GM18858 (cell line): Measurements from ENCODE around the gene CLEC1A.

Experiments
- ATAC-seq: cut with Tn5 transposase; IDR thresholded peaks from one replicate; pipeline ENCODE4 v1.9.1; 2021; ENCODE audit not compliant: unreplicated experiment

CLEC1A gene

DNA sequence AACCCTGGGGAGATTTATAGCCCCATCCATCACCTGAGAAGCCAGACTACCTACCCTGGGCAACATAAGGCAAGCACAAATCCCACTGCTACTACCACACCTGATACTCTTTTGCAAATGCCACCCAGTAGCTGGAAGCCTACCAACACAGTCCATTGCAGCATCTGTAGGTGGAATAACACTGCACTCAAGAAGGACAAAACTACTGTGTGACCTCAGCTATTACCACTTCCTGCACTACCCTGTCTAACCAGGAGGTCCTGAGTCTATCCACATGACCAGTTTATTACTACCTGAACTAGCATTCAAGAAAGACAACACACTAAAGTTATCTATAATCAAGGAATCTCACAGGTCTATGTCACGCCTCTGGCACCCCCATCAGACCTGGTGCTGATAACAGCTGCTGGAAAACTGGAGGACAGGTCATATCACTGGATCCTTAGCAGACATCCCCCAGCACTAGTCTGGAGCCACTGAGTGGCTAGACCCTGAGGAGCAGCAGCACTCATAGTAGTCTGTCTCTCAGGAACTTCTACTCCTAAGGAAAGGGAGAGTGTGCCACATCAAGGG lies 2.9 kb upstream of the CLEC1A start:
- ATAC-seq: no peak

DNA sequence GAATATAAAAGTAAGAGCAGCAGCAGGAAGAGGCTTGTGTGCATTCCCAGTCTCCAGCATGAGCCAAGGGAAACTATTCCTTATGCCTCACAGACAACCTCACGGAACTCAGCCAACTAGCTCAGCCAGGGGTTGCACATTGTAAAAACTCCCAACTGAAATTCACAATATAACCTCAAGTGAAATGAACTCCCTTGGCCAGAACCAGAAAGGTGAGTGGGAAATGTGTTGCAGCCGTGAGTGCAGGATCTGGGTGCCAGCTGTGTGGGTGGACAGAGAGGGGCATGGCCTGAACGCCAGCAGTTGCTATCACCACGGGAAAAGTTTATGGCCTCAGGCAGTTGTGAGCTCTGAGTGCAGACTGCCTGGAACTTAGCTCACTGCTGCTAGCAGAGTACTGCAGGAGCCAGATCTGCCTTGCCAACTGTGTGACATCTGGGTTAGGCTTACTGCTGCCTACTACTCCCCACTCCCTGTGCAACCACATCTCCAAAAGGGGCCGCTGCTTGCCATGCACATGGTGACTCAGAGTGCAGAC lies 2.3 kb upstream of the CLEC1A start:
- no peak for ATAC-seq

DNA sequence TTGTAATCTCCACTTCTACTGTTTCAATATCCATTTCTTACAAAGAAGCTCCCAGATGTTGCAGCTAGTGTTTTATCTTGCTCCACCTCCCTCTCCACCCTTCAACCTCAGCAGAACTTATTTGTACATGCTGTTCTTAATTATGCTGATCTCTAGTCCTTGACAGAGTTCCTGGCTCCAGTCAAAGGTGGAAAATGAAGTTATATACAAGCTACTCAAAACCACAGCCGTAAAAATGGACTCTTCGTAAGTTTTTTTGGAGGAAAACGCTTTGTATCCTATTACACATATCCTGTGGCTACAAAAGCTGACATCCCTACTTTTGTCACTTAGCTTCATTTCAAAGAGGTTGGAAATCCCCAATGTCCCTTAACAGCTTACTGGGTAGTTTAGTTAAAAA lies 1.3 kb downstream of the CLEC1A start:
- ATAC-seq: no peak

DNA sequence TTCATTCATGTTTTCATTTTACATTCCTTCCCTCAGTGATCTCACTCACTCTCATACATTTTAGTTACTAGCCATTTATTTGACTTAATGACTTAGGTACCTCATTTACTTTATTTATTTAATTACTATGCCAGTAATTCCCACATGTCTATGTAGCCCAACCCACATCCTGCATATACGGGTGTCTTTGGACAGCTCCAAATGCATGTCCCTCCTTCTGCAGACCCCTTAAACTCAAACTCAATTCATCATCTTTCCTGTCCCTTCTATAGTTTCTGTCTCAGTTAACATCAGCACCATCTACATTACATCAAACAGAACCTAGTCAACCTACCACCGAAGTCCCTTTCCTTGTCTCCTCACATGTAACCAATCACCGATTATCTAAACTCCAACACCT lies 2.8 kb downstream of the CLEC1A start:
- ATAC-seq: no peak

DNA sequence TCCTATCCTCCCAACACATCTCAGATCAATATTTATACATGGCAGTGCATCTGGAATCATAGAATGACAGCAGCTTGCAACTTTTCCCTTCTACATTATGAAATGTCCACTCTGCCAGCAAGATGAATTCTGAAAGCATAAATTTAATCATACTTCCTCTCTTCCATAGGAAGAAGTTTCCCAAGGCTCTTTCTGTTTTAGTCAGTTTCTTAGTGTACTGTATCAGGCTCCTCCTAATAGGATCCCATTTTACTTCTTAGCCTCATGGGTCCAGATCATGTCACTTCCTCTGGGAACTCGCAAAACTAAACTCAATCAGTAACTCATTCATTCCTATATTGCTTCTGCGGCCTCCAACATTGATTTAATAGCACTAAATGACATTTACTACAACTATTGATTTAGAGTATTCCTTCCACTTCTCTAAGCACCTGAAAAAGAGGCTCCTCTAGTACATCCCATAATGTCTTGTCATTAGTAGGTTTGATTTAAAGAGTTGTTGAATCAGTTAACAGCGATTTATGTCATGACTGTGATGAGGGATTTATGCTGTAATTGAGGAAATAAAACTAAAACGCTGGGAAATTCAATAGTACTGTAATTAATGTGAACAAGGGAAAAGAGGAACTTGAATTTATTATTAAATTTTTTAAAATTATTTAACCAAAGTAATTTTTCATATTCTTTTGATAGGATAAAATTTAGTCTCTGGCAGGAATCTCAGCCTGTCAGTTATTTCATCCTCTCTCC lies 4.0 kb downstream of the CLEC1A start:
- no peak for ATAC-seq

DNA sequence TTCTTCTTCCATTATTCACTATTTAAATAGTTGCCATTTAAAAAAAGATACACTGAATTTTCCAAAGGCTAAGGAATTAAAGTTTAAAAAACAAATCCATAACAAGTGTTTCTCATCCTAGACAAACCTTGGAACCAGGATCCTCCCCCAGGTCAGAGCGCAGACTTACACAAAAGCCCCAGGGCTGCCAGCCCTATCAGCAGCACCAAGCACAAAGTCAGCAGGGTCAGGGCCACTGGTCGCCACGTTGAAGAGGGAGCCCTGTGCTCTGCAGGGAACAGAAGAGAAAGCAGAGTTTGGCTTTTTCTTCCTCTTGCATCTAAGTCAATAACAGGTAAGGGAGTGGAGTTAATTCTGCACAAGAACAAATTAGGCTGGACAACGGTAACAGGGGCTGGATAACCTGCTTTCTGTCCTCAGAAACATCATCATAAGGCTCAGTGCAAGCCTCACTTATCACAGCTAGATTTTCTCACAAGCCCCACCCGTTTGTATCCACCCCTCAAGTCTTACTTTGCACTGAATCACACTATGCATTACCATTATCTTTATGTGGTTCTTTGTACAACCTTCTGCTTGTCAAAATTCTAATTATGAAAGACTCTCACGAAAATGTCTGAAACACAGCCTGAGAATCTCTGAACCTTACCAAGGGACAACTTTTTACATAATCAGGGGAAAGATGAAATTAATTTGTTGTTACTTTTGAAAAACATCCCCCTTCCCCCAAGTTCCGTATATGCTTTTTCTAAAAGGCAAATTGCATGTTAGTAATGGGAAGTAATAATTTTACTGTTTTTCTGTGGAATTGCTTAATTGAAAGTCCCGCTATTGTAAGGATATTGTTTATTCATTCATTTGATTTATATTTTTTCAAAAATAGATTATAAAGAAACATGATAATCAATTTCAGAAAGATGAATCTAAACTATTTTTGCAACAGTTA lies 9.6 kb downstream of the CLEC1A start:
- no peak for ATAC-seq

DNA sequence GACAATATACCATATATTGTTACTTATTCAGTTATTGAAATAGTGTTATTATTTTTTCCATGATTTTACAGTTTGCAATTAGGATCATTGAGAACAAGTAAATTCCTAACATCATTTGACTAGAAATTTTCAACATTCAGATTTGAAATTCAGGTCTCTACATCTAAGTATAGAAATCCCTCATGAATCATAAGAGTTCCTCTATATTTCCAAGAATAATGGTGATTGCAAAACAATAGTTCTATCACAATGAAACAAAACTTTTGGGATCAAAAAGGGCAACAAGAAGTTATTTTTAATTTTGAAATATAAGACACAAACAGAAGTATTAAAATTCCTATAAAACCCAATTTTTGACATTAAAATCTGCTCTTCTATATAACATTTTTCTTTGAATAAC lies 10.8 kb downstream of the CLEC1A start:
- ATAC-seq: no peak

DNA sequence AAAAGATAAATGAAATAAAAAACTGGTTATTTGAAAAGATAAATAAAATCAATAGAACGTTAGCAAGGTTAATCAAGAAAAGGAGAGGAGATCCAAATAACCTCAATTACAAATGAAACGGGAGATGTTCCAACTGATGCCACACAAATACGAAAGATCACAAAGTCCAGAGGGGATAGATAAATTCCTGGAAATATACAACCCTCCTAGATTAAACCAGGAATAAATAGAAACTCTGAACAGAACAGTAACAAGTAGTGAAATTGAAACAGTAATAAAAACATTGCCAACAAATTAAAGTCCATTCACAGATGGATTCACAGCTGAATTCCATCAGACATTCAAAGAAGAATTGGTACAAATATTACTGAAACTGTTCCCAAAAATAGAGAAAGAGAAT lies 12.4 kb downstream of the CLEC1A start:
- ATAC-seq: no peak

DNA sequence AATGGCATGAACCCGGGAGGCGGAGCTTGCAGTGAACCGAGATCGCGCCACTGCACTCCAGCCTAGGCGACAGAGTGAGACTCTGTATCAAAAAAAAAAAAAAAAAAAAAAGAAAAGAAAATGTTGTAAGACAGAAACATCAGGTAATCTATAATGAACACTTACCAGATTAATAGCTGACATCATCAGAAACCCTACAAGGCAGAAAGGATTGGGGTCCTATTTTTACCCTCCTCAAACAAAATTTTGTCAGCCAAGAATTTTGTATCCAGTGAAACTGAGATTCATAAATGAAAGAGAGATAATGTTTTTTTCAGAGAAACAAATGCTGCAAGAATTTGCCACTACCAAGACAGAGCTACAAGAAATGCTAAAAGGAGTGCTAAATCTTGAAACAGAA lies 14.1 kb downstream of the CLEC1A start:
- ATAC-seq: no peak

DNA sequence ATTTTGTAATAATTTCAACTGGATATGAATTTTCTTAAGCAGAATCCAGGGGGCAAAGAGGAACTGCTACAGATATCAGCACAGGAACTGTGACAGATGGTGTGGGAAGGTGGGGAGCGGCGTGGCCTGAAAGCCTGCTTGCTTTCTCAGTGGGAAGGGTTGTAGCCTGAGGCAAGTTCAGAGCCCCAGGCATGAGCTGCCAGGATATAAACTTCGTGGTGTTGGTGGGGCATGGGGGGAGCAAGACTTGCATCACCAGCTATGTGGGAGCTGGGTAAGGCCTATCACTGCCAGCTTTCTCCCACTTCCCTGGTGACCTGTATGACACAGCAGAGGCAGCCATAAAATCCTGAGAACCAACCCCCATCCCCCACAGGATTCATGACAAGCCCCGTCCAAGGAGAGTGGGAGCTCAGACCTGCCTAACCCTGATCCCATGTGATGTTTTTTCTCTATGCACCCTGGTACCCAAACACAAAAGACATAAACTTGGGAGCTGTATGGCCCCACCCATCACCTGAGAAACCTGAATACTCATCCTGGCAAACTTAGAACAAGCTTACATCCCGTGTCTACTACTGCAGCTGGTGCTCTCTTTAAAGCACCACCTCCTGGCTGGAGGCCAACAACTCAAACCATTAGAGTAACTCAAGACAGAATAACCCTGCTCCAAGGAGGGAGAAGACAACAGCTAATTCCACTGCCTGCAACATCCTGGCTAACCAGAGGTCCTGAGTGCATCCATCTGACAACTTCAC lies 16.5 kb downstream of the CLEC1A start:
- no peak for ATAC-seq

DNA sequence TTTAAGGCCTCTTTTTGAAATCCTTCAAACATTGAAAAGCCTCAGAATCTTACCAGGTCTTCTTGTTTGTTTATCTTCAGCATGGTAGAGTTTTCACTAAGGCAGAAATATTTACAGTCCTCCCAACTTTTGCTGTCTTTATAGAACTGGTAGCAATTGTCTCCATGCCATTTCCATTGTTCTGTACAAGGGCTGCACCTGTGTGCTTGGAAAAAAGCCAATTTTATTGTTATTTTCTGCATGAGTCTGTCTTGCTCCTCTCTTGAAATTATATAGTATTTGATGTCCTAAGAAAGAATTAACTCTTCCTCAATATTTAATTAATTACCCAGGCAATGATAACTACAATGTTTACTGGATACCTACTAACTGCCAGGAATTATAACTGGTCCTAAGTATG lies 23.3 kb downstream of the CLEC1A start:
- ATAC-seq: no peak

DNA sequence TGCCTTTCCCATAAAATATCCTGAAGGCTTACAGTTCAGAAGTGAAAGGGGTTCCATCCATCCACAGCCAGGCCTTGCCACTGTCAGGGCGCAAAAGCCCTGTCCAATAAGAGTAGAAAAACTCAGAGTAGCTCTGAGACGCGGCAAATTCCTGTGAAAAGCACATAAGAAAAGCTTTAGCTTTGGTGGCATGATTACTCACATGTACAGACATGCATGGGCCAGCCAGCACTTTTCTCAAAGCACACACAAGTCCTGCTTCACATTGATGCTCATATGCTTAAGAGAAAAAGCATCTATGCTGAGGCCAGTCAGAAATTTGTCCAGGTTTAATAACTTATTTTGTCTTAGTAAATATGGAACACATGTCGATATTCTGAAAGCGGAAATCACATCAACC lies 25.5 kb downstream of the CLEC1A start:
- ATAC-seq: no peak

DNA sequence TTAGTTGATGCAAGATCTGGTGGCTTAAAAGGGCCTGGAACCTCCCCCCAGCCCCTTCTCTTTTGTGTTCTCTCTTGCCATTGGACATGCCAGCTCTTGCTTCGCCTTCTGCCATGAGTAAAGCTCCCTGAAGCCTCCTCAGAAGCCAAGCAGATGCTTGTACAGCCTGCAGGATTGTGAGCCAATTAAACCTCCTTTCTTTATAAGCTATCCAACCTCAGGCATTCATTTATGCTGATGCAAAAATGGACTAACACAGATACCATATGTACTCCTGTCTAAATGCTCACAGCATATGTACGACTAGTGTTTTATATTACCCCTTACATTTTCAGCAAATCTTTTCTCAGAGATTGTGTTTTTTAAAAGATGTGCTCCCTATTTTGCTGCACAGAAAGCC lies 26.7 kb downstream of the CLEC1A start:
- ATAC-seq: no peak

DNA sequence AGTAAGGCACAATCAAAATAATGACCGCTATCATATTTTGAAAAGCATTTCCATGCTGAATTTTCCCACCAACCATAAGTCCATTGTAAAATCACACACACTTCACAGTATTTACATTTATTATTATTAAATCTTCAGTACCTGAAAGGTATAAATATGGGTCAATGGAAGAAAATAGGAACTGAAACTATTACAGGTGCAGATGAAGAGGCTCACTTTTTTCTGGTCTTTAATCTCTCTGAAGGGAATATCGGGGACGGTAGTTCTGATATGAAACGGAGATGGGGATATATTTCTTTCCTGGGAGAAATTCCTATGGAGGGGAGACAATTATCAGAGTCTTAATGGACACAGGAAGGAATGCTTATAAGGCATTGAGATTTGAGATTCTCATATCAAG lies 28.4 kb downstream of the CLEC1A start:
- ATAC-seq: no peak

DNA sequence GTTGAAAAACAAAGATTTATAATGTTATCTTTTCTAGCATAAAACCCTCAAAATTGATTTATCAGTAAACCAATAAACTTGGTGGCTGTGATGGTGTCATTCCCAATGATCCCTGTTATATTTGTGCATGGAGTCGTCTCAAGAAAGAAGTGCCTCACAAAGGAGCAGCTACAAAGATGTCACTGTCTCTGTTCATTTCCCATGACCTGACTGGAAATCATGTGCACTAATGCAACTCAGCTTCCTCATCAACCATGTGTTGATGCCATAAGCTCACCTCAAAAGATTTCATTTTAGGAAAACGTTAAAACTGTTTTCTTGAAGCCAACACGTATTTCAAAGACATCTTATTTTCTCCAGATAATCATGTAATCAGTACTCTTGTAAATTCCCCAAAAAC lies 28.8 kb downstream of the CLEC1A start:
- ATAC-seq: no peak

DNA sequence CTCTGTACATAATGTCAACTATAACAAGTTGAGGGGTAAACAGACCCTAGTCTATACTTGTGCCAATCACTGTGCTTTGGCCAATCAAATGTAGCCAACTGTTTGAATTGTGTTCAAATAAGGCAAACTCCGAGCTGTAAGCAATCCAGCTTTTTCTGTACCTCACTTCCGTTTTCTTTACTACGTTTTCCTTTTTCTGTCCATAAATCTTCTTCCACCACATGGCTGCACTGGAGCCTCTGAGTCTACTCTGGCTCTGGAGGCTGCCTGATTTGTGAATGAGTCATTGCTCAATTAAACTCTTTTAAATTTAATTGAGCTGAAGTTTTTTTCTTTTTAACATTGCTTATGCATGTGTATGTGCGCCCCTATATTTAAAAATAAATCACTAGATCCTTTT lies 29.7 kb downstream of the CLEC1A start:
- no peak for ATAC-seq

DNA sequence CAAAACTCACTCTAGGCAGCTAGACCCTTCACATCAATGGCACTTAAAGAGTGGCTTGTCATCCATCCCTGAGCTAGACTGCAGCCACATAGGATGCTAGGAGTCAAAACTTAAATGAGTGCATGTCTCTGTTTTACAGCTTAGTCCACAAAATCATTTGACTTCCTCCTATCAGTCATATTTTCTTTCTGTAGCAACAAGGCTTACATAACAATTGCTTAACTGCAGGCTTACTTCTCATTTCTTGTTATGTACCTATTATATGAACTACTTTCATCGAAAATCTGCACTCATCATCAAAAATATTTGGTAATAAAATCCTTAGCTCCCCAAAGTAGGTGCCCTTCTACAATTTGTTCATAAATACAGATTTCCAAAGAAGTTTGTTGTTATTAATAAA lies 30.1 kb downstream of the CLEC1A start:
- ATAC-seq: no peak

DNA sequence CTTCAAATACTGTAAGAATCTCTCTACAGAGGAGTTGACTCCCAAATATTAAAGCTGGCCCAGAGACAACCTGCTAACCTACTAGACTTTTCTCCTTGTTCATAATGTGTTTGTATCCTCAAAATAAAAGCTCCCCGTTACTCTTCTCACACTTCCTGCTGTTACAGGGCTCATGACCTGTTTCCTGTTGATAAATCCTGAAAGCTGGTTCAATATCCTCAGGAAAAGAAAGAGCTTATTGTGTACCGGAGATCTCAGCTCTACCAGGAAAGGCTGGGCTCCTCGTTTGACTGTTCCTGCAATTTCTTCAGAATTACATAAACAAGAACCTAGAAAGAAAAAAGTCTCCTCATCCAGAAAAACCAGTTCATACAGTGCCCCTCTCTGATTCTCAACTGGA lies 30.8 kb downstream of the CLEC1A start:
- no peak for ATAC-seq

DNA sequence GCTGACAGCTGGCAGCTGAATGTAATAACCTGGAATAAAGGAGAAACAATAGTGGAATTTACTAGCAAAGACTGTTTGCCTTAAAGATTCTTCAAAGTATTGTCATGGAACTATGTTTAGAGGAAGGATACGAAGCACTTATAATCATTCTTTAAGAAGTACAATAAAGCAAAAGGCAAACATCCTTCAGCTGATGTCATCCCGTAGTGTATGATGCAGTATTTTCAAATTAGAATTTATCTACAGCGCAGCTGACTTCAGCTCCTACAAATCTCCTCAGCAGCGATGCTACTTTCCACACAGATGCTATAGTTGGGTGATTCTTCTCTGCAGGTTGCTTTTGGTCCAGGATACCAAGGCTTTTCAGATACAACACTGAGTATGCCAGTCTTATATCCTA lies 31.5 kb downstream of the CLEC1A start:
- ATAC-seq: no peak

DNA sequence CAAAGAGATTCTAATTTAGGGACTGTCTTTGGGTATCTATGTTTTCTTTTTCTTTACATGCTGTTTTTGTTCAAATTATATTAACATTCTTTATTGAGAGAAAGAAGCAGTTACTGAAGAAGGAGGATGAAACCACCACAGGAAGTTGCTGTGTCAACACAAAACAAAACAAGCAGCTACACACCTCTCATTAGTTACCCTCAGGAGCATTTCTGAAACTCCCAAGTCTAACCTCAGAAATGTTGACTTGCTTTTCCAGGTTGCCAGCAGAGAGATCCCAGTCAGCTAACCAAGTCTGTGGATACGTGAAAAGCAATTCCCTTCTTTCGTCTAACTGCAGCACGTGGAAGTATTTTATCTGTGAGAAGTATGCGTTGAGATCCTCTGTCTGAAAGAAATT lies 33.5 kb downstream of the CLEC1A start:
- ATAC-seq: no peak

DNA sequence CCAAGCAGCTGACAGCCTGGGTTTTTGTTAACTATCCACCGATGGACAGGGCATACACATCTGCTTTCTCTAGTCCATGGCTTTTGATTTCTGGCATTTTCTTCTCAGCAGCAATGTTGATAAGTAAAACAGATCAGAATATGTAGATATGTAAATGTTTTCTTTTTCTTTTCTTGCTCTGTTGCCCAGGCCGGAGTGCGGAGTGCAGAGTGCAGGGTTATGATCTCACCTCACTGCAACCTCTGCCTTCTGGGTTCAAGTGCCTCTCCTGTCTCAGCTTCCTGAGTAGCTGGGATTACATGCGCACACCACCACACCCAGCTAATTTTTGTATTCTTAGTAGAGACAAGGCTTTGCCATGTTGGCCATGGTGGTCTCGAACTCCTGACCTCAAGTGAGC lies 40.4 kb downstream of the CLEC1A start:
- no peak for ATAC-seq
